Lung (tissue), 12 donors: Measurements from ENCODE around the gene GPX2. TPM values are rescaled to one million over a fixed set of nuclear protein-coding genes. Genes with fewer than 3 reads are reported as not detected.

Source experiments
- ATAC-seq: fragments of 200-7000 bp; cut with Tn5 transposase; one replicate; pipeline ENCODE4 v1.9.1; 2020; ENCODE audit warnings: moderate number of reproducible peaks; ENCODE audit not compliant: insufficient read depth, low FRiP score
- DNase-seq, 3 donors: peaks; one replicate each; pipeline ENCODE4 v3.0.0-alpha.2; 2013 to 2017
- H3K27ac ChIP-seq, 2 donors: one replicate each; pipeline ENCODE4 v1.5.1; 2013; ENCODE audit warnings: mild to moderate bottlenecking in 2 of 2, moderate library complexity in 2 of 2, control low read depth in 1 of 2, inconsistent platforms in 1 of 2, low read depth in 1 of 2, low read length in 1 of 2
- H3K27me3 ChIP-seq, 3 donors: one replicate each; pipeline ENCODE4 v1.5.1; 2013; ENCODE audit warnings: low read length in 2 of 3; ENCODE audit not compliant: control insufficient read depth in 3 of 3, insufficient read depth in 3 of 3
- H3K36me3 ChIP-seq, 4 donors: one replicate each; pipeline ENCODE4 v1.5.1; 2013; ENCODE audit warnings: low read length in 4 of 4, mild to moderate bottlenecking in 1 of 4, moderate library complexity in 1 of 4; ENCODE audit not compliant: control insufficient read depth in 4 of 4, insufficient read depth in 4 of 4
- H3K4me1 ChIP-seq, 5 donors: one replicate each; pipeline ENCODE4 v1.5.1; 2013; ENCODE audit warnings: low read length in 5 of 5, mild to moderate bottlenecking in 2 of 5, moderate library complexity in 1 of 5; ENCODE audit not compliant: control insufficient read depth in 5 of 5, insufficient read depth in 5 of 5
- H3K4me3 ChIP-seq: one replicate; pipeline ENCODE4 v1.5.1; 2013; ENCODE audit warnings: mild to moderate bottlenecking, control low read depth, moderate library complexity
- H3K9ac ChIP-seq, 2 donors: one replicate each; pipeline ENCODE4 v1.5.1; 2013; ENCODE audit warnings: low read length in 2 of 2, control low read depth in 1 of 2; ENCODE audit not compliant: insufficient read depth in 1 of 2
- H3K9me3 ChIP-seq, 4 donors: one replicate each; pipeline ENCODE4 v1.5.1; 2013; ENCODE audit warnings: low read length in 3 of 4, mild to moderate bottlenecking in 1 of 4, moderate library complexity in 1 of 4; ENCODE audit not compliant: control insufficient read depth in 4 of 4, insufficient read depth in 3 of 4
- WGBS, 2 donors: extraction: QIAGEN DNeasy Blood & Tissue Kit; methylation state at CpG; one replicate each; pipeline ENCODE4 v1.1.7; 2013; 5-methylcytosine and 5-hydroxymethylcytosine counted together
- polyA plus RNA-seq, 2 donors: library from polyadenylated mRNA; stranded (reverse); fragments of 200-250 nt; gene quantifications; one replicate each; pipeline ENCODE4 v1.2.1, GENCODE V29; 2013
- total RNA-seq, 2 donors: library from RNA; depleted of rRNA in 1 of 2; stranded (reverse); fragments of >200 nt in 1 of 2; gene quantifications; one replicate each; pipeline ENCODE4 v1.2.1, GENCODE V29; 2014 to 2021
- TF ChIP-seq, protein P1 (sequence below): IDR thresholded peaks from 2 replicates; pipeline ENCODE4 v1.5.1; 2012; ENCODE audit warnings: mild to moderate bottlenecking; ENCODE audit errors: control extremely low read depth, extremely low read depth
- donor health status: control.
- donor health status: control.
- donor health status: Bipolar disorder and iron deficiency.
- donor health status: healthy.
- donor health status: DM: yes; HTN: yes; CAD: no.

GPX2 gene
- total and polyA plus RNA-seq, 4 donors, result 2.9 to 11.3 (median 3.4) TPM; not detected in 1

DNA sequence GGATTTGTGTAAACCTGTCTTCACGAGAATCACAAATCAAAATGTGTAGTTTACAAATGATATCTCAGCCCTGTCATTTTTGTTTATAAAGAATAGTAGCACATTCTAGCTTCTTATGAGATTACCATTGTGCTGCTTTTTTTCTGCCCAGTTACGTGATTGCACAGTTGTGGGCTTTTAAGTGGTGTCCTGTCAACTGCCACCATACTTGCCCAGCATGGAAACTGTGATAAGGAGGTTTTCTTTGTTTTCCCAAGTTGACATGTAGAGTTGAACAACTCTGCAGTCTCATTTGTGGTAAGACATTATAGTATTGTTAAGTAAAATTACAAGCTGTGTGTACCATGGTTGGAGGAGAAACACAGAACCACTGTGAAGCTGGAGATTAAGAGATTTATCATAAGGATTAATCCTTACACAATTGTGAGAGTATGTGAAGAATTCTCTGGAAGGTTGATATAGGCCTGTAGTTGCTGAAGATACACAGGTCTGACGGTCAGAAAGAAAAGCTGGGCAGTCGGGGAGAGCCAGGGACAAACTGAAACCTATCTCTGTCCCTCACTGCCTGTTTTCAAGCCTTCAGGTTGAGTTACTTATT is 16.0 kb downstream of the GPX2 start:
- Histone ChIP-seq H3K27me3 (no peaks in the 10 kb centered on the region), H3K36me3 (peaks cover 14 to 32% (median 20%) of the 10 kb centered on the region in 4 donors), H3K4me1 (peaks cover 0 to 15% (median 0%) of the 10 kb centered on the region in 5 donors), H3K4me3 (no peak overlapping the region), H3K9ac (no peak overlapping the region), H3K9me3 (no peaks in the 10 kb centered on the region), H3K27ac (no peak overlapping the region)
- ATAC-seq, result no peak
- 68 to 76% methylated on average over 4 of the region's 4 CpGs for WGBS, 2 donors
- DNase-seq, result no peak
- TF ChIP-seq, protein P1, sequence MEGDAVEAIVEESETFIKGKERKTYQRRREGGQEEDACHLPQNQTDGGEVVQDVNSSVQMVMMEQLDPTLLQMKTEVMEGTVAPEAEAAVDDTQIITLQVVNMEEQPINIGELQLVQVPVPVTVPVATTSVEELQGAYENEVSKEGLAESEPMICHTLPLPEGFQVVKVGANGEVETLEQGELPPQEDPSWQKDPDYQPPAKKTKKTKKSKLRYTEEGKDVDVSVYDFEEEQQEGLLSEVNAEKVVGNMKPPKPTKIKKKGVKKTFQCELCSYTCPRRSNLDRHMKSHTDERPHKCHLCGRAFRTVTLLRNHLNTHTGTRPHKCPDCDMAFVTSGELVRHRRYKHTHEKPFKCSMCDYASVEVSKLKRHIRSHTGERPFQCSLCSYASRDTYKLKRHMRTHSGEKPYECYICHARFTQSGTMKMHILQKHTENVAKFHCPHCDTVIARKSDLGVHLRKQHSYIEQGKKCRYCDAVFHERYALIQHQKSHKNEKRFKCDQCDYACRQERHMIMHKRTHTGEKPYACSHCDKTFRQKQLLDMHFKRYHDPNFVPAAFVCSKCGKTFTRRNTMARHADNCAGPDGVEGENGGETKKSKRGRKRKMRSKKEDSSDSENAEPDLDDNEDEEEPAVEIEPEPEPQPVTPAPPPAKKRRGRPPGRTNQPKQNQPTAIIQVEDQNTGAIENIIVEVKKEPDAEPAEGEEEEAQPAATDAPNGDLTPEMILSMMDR, result no peak

- ATAC-seq, result no peak
- Histone ChIP-seq H3K27ac (no peak overlapping the region), H3K9ac (no peak overlapping the region), H3K4me1 (peaks cover 0 to 5% (median 0%) of the 10 kb centered on the region in 5 donors), H3K36me3 (peaks cover 6 to 23% (median 12%) of the 10 kb centered on the region in 4 donors), H3K9me3 (no peaks in the 10 kb centered on the region), H3K27me3 (no peaks in the 10 kb centered on the region), H3K4me3 (no peak overlapping the region)
- TF ChIP-seq, protein P1, result no peak
- WGBS, 2 donors, result 88 to 92% methylated on average over 3 of the region's 3 CpGs
- DNase-seq, result no peak
Measured at GRCh38 chr14:64923015-64923414, 19.5 kb downstream of the GPX2 start.

DNA sequence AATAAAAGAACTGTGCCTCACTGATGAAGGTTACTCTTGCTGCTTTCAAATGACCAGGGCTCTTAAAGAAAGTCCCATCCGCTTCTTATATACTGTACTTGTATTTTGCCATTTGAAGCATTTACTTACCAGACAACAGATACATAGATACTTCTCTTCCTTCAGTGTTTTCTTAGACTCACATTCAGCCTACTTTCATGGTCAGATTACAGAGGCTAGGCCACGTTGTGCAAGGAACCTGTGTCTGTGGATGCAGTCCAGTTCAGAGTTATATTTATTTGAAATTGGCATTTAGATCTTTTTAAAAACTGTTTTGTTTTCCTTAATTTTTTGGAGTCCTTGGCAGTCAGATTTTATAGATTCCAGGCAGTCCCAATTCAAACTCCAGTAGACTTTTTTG is 22.1 kb downstream of the GPX2 start:
- no peaks in the 10 kb centered on the region for H3K27me3 ChIP-seq
- H3K9ac ChIP-seq, result no peak overlapping the region
- H3K4me3 ChIP-seq, result no peak overlapping the region
- H3K27ac ChIP-seq, result no peak overlapping the region
- no peak for ATAC-seq
- no peaks in the 10 kb centered on the region for H3K9me3 ChIP-seq
- H3K4me1 ChIP-seq, result peaks cover 0 to 10% (median 5%) of the 10 kb centered on the region in 5 donors
- TF ChIP-seq, protein P1, result no peak
- H3K36me3 ChIP-seq, result peaks cover 0 to 8% (median 7%) of the 10 kb centered on the region in 4 donors
- no peak for DNase-seq
- 53 to 91% methylated on average over 2 of the region's 2 CpGs for WGBS, 2 donors

GRCh38 chr14:64919618-64920017 is 22.9 kb downstream of the GPX2 start:
- Histone ChIP-seq H3K4me1 (peaks cover 5 to 12% (median 11%) of the 10 kb centered on the region in 5 donors), H3K27me3 (no peaks in the 10 kb centered on the region), H3K9ac (no peak overlapping the region), H3K4me3 (no peak overlapping the region), H3K36me3 (peaks cover 0 to 8% (median 3%) of the 10 kb centered on the region in 4 donors), H3K9me3 (no peaks in the 10 kb centered on the region), H3K27ac (peak overlapping the region in 1 of 2 donors; percentile 53)
- DNase-seq, result no peak
- TF ChIP-seq, protein P1, result no peak
- 62 to 85% methylated on average over 5 of the region's 5 CpGs for WGBS, 2 donors
- peak; percentile 37 for ATAC-seq
